ENCODE measurements around the gene SH3TC1.

The SH3TC1 gene

GRCh38 chr4:8228319-8229250 lies 29.5 kb downstream of the SH3TC1 start:
- peak; percentile 52 for DNase-seq (ENCODE audit: low read depth, low spot score)

- no peak for DNase-seq (ENCODE audit: low read depth, low spot score)
These were observed 30.4 kb downstream of the SH3TC1 start for GRCh38 chr4:8229331-8229975.

- no peak for DNase-seq (ENCODE audit: low read depth, low spot score)
These were observed 30.9 kb downstream of the SH3TC1 start for GRCh38 chr4:8230033-8230432.

- no peak for DNase-seq (ENCODE audit: low read depth, low spot score)
These were observed 31.8 kb downstream of the SH3TC1 start for GRCh38 chr4:8230891-8231290.

GRCh38 chr4:8231551-8232049 lies 32.5 kb downstream of the SH3TC1 start:
- DNase-seq (ENCODE audit: low read depth, low spot score): no peak

GRCh38 chr4:8232748-8233147 lies 33.7 kb downstream of the SH3TC1 start:
- DNase-seq (ENCODE audit: low read depth, low spot score): no peak

- no peak for DNase-seq (ENCODE audit: low read depth, low spot score)
These were observed 34.8 kb downstream of the SH3TC1 start for GRCh38 chr4:8233672-8234484.

- no peak for DNase-seq (ENCODE audit: low read depth, low spot score)
These were observed 35.6 kb downstream of the SH3TC1 start for GRCh38 chr4:8234715-8235114.

- DNase-seq (ENCODE audit: low read depth, low spot score): no peak
These were observed 36.1 kb downstream of the SH3TC1 start for GRCh38 chr4:8235224-8235623.

- DNase-seq (ENCODE audit: low read depth, low spot score): no peak
These were observed 36.6 kb downstream of the SH3TC1 start for GRCh38 chr4:8235686-8236085.

- no peak for DNase-seq (ENCODE audit: low read depth, low spot score)
These were observed 37.2 kb downstream of the SH3TC1 start for GRCh38 chr4:8236106-8236919.

- no peak for DNase-seq (ENCODE audit: low read depth, low spot score)
These were observed 37.8 kb downstream of the SH3TC1 start for GRCh38 chr4:8236920-8237195.

- no peak for DNase-seq (ENCODE audit: low read depth, low spot score)
These were observed 38.3 kb downstream of the SH3TC1 start for GRCh38 chr4:8237256-8237989.

GRCh38 chr4:8238036-8238511 lies 39.0 kb downstream of the SH3TC1 start:
- no peak for DNase-seq (ENCODE audit: low read depth, low spot score)

GRCh38 chr4:8238515-8239053 lies 39.5 kb downstream of the SH3TC1 start:
- DNase-seq (ENCODE audit: low read depth, low spot score): no peak

- no peak for DNase-seq (ENCODE audit: low read depth, low spot score)
These were observed 40.1 kb downstream of the SH3TC1 start for GRCh38 chr4:8239226-8239625.

GRCh38 chr4:8239661-8240060 lies 40.6 kb downstream of the SH3TC1 start:
- DNase-seq (ENCODE audit: low read depth, low spot score): no peak

- DNase-seq (ENCODE audit: low read depth, low spot score): no peak
These were observed 41.3 kb downstream of the SH3TC1 start for GRCh38 chr4:8240211-8241041.

- DNase-seq (ENCODE audit: low read depth, low spot score): no peak
These were observed 42.2 kb downstream of the SH3TC1 start for GRCh38 chr4:8241211-8241779.
